CD14-positive monocyte (primary cell): ENCODE measurements around the gene ANAPC13. TPM values are rescaled to one million over a fixed set of nuclear protein-coding genes. Genes with fewer than 3 reads are reported as not detected.

Experiments used
- DNase-seq, 3 donors: peaks; one replicate each; pipeline ENCODE4 v3.0.0-alpha.2; 2011 to 2022
- H2AFZ ChIP-seq: 2 replicates; pipeline ENCODE4 v1.6.0; 2012; ENCODE audit warnings: mild to moderate bottlenecking, low read depth, low read length, inconsistent platforms; ENCODE audit not compliant: insufficient read depth, poor library complexity, severe bottlenecking
- H3K27ac ChIP-seq, 2 donors: 1 replicate in 1 of 2; 2 replicates in 1 of 2; pipeline ENCODE4 v1.5.1; 2012 to 2013; ENCODE audit warnings: low read length in 2 of 2, control low read depth in 1 of 2, inconsistent platforms in 1 of 2, low read depth in 1 of 2, mild to moderate bottlenecking in 1 of 2
- H3K27me3 ChIP-seq, 2 donors: one replicate each; pipeline versions ENCODE4 v1.6.0 to v1.6.1; 2011 to 2013; ENCODE audit warnings: low read length in 2 of 2; ENCODE audit not compliant: control insufficient read depth in 2 of 2, insufficient read depth in 2 of 2
- H3K36me3 ChIP-seq, 2 donors: replicated peaks in 1 of 2; 1 replicate in 1 of 2; 2 replicates in 1 of 2; pipeline versions ENCODE4 v1.5.1 to v1.6.1; 2012 to 2013; ENCODE audit warnings: low read length in 2 of 2, control low read depth in 1 of 2, inconsistent platforms in 1 of 2, mild to moderate bottlenecking in 1 of 2; ENCODE audit not compliant: insufficient read depth in 2 of 2, control insufficient read depth in 1 of 2
- H3K4me1 ChIP-seq, 2 donors: 1 replicate in 1 of 2; 2 replicates in 1 of 2; pipeline versions ENCODE4 v1.5.1 to v1.6.1; 2012 to 2013; ENCODE audit warnings: low read length in 2 of 2, control low read depth in 1 of 2, inconsistent platforms in 1 of 2, mild to moderate bottlenecking in 1 of 2, moderate library complexity in 1 of 2; ENCODE audit not compliant: insufficient read depth in 2 of 2, control insufficient read depth in 1 of 2
- H3K4me2 ChIP-seq: replicated peaks from 2 replicates; pipeline ENCODE3; 2012; ENCODE audit warnings: low read length, moderate library complexity, mild to moderate bottlenecking; ENCODE audit not compliant: poor library complexity, severe bottlenecking; ENCODE audit errors: extremely low read depth
- H3K4me3 ChIP-seq, 3 experiments: fragments of 200-600 bp in 1 of 3; sonication (generic) in 1 of 3; replicated peaks in 1 of 3; 1 replicate in 2 of 3; 2 replicates in 1 of 3; pipeline ENCODE4 v1.5.1; 2011 to 2013; ENCODE audit warnings: low read length in 3 of 3, mild to moderate bottlenecking in 3 of 3, control low read depth in 2 of 3, low read depth in 2 of 3, inconsistent platforms in 1 of 3, moderate library complexity in 1 of 3
- H3K79me2 ChIP-seq: 2 replicates; pipeline ENCODE4 v1.6.0; 2012; ENCODE audit warnings: mild to moderate bottlenecking, control low read depth, inconsistent platforms, low read length, moderate library complexity; ENCODE audit not compliant: insufficient read depth
- H3K9ac ChIP-seq: 2 replicates; pipeline ENCODE4 v1.6.0; 2017; ENCODE audit warnings: low read length, mild to moderate bottlenecking; ENCODE audit not compliant: insufficient read depth, poor library complexity, severe bottlenecking
- H3K9me3 ChIP-seq, 2 donors: replicated peaks in 1 of 2; 1 replicate in 1 of 2; 2 replicates in 1 of 2; pipeline versions ENCODE4 v1.5.1 to v1.6.1; 2012 to 2013; ENCODE audit warnings: low read length in 2 of 2, control low read depth in 1 of 2; ENCODE audit not compliant: control insufficient read depth in 1 of 2, insufficient read depth in 1 of 2
- H4K20me1 ChIP-seq: 2 replicates; pipeline ENCODE4 v1.6.0; 2012; ENCODE audit warnings: mild to moderate bottlenecking, low read length, control low read depth, moderate library complexity; ENCODE audit not compliant: insufficient read depth
- H3K27ac Mint-ChIP-seq, 7 donors: one replicate each; pipeline ENCODE4 v1.8.0; 2020; ENCODE audit warnings: mild to moderate bottlenecking in 7 of 7, mixed read lengths in 7 of 7, moderate library complexity in 6 of 7, inconsistent platforms in 2 of 7
- H3K27me3 Mint-ChIP-seq, 3 donors: one replicate each; pipeline ENCODE4 v1.8.0; 2021 to 2022; ENCODE audit warnings: low read depth in 3 of 3, mild to moderate bottlenecking in 3 of 3, mixed read lengths in 3 of 3, moderate library complexity in 3 of 3, inconsistent platforms in 1 of 3
- H3K36me3 Mint-ChIP-seq, 2 donors: one replicate each; pipeline ENCODE4 v1.8.0; 2020; ENCODE audit warnings: mixed read lengths in 2 of 2, inconsistent platforms in 1 of 2, mild to moderate bottlenecking in 1 of 2
- H3K4me1 Mint-ChIP-seq: one replicate; pipeline ENCODE4 v1.8.0; 2020; ENCODE audit warnings: mild to moderate bottlenecking, mixed read lengths
- H3K4me3 Mint-ChIP-seq, 2 donors: one replicate each; pipeline ENCODE4 v1.8.0; 2020; ENCODE audit warnings: mild to moderate bottlenecking in 2 of 2, mixed read lengths in 2 of 2, moderate library complexity in 1 of 2
- H3K9me3 Mint-ChIP-seq, 7 donors: one replicate each; pipeline ENCODE4 v1.8.0; 2020 to 2022; ENCODE audit warnings: mixed read lengths in 7 of 7, mild to moderate bottlenecking in 6 of 7, moderate library complexity in 6 of 7, inconsistent platforms in 2 of 7
- WGBS: methylation state at CpG from one replicate; pipeline ENCODE4 v1.1.5; 2013; ENCODE audit warnings: missing lambda C conversion rate; ENCODE audit not compliant: insufficient coverage; 5-methylcytosine and 5-hydroxymethylcytosine counted together
- intact Hi-C, 2 donors: fragments of 100-400 bp; cut with micrococcal nuclease; formaldehyde crosslinking; loops; one replicate each; pipeline versions ENCODE4 v1.15.0 to v1.15.1; 2023
- polyA plus RNA-seq, 3 donors: library from polyadenylated mRNA; depleted of rRNA in 1 of 3; unstranded in 2 of 3; stranded (reverse) in 1 of 3; fragments of 300-500 nt in 2 of 3; fragments of >200 nt in 1 of 3; fragmentation: Illumina TruSeq in 2 of 3; gene quantifications; 1 replicate in 2 of 3; 2 replicates in 1 of 3; pipeline ENCODE4 v1.2.3, GENCODE V29; 2012 to 2021
- TF ChIP-seq, protein P1 (sequence below): fragments of 200-600 bp; IDR thresholded peaks from one replicate; pipeline ENCODE4 v1.8.0; 2022; ENCODE audit warnings: antibody characterized with exemption, mild to moderate bottlenecking

The ANAPC13 gene
- polyA plus RNA-seq, 3 donors: 33.5 to 102 (median 92.4) TPM

GRCh38 chr3:134445095-134445494 lies 40.7 kb downstream of the ANAPC13 start:
- Mint-ChIP-seq H3K9me3 (peaks cover 0 to 16% (median 7%) of the 10 kb centered on the region in 7 donors), H3K27ac (no peak overlapping the region), H3K4me1 (peaks cover 4% of the 10 kb centered on the region), H3K27me3 (peaks cover under 1 to 10% (median 6%) of the 10 kb centered on the region in 3 donors), H3K36me3 (no peaks in the 10 kb centered on the region), H3K4me3 (no peak overlapping the region)
- Histone ChIP-seq H3K9ac (no peak overlapping the region), H2AFZ (no peak overlapping the region), H3K9me3 (no peaks in the 10 kb centered on the region), H4K20me1 (no peaks in the 10 kb centered on the region), H3K27me3 (peaks cover 0 to 2% of the 10 kb centered on the region in 2 donors), H3K4me3 (no peak overlapping the region), H3K27ac (no peak overlapping the region), H3K4me2 (no peak overlapping the region), H3K4me1 (peaks cover 2 to 6% of the 10 kb centered on the region in 2 donors), H3K36me3 (no peaks in the 10 kb centered on the region), H3K79me2 (no peaks in the 10 kb centered on the region)
- TF ChIP-seq, protein P1, sequence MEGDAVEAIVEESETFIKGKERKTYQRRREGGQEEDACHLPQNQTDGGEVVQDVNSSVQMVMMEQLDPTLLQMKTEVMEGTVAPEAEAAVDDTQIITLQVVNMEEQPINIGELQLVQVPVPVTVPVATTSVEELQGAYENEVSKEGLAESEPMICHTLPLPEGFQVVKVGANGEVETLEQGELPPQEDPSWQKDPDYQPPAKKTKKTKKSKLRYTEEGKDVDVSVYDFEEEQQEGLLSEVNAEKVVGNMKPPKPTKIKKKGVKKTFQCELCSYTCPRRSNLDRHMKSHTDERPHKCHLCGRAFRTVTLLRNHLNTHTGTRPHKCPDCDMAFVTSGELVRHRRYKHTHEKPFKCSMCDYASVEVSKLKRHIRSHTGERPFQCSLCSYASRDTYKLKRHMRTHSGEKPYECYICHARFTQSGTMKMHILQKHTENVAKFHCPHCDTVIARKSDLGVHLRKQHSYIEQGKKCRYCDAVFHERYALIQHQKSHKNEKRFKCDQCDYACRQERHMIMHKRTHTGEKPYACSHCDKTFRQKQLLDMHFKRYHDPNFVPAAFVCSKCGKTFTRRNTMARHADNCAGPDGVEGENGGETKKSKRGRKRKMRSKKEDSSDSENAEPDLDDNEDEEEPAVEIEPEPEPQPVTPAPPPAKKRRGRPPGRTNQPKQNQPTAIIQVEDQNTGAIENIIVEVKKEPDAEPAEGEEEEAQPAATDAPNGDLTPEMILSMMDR: no peak
- no CpG with 5 or more reads among the region's 1 CpG for WGBS
- no peak for DNase-seq
- intact Hi-C loops: no loop called here

DNA sequence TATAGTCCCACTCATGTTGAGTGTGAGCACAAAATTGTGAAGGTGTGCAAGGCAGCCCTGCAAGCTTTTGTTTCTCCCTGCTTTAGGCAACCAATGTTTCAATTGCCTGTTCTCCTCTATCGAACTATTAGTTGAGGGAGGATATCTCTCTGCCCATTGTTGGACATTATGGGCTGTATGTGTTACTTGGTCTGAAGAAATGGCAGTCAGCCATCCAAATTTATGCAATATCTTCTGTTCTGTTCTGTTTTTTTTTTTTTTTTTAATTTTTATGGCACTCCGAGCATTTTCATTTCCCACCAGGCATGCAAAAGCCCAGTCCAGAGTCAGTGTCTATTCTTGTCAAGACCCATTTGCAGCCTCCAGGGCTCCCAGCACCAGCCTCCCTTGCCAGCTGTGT lies 44.0 kb downstream of the ANAPC13 start:
- Histone ChIP-seq H2AFZ (no peak overlapping the region), H3K4me1 (no peaks in the 10 kb centered on the region), H3K9ac (no peak overlapping the region), H4K20me1 (no peaks in the 10 kb centered on the region), H3K27me3 (peaks cover 0 to 6% of the 10 kb centered on the region in 2 donors), H3K36me3 (no peaks in the 10 kb centered on the region), H3K4me2 (no peak overlapping the region), H3K9me3 (no peaks in the 10 kb centered on the region), H3K79me2 (no peaks in the 10 kb centered on the region), H3K4me3 (no peak overlapping the region), H3K27ac (no peak overlapping the region)
- Mint-ChIP-seq H3K36me3 (no peaks in the 10 kb centered on the region), H3K4me1 (no peaks in the 10 kb centered on the region), H3K27ac (no peak overlapping the region), H3K9me3 (peaks cover 0 to 14% (median 5%) of the 10 kb centered on the region in 7 donors), H3K27me3 (peaks cover 6 to 19% (median 8%) of the 10 kb centered on the region in 3 donors), H3K4me3 (no peak overlapping the region)
- TF ChIP-seq, protein P1: no peak
- intact Hi-C loops: no loop called here
- 67% methylated on average over 1 of the region's 2 CpGs for WGBS
- no peak for DNase-seq
